Thyroid gland (tissue), 4 donors: ENCODE data around the gene PLEKHA5.

Experiments used
- CTCF ChIP-seq, 6 experiments: fragments of 200-600 bp in 3 of 6; fragments of 450-650 bp in 3 of 6; sonication (generic) in 3 of 6; IDR thresholded peaks; one replicate each; pipeline ENCODE4 v1.5.1; 2016 to 2019; ENCODE audit warnings: antibody characterized with exemption in 6 of 6, mild to moderate bottlenecking in 2 of 6, inconsistent platforms in 1 of 6, moderate library complexity in 1 of 6
- POLR2A ChIP-seq, 2 donors: fragments of 450-650 bp; IDR thresholded peaks; one replicate each; pipeline ENCODE4 v1.6.1; 2017; ENCODE audit warnings: antibody characterized with exemption in 2 of 2, mild to moderate bottlenecking in 2 of 2, moderate library complexity in 1 of 2

GRCh38 chr12:19198272-19198671 is 68.7 kb downstream of the PLEKHA5 start:
- no peak for TF ChIP-seq POLR2A (IDR thresholded peaks at IDR 0.05)
- TF ChIP-seq CTCF (IDR thresholded peaks at IDR 0.05), result no peak
